Fibroblast of lung (primary cell): ENCODE results near the gene PTMA. TPM values are rescaled to one million over a fixed set of nuclear protein-coding genes. Genes with fewer than 3 reads are reported as not detected.

ENCODE experiments used
- DNase-seq, 2 donors: peaks; one replicate each; pipeline versions ENCODE4 v3.0.0 to v3.0.0-alpha.2; 2010; ENCODE audit warnings: low read depth in 2 of 2
- H2AFZ ChIP-seq: 2 replicates; pipeline ENCODE4 v1.5.1; 2012; ENCODE audit warnings: low read length, control low read depth, inconsistent platforms
- H3K27ac ChIP-seq: 2 replicates; pipeline ENCODE4 v1.5.1; 2011; ENCODE audit warnings: low read length, control low read depth; ENCODE audit not compliant: insufficient read depth
- H3K27me3 ChIP-seq: 2 replicates; pipeline ENCODE4 v1.5.1; 2011; ENCODE audit warnings: mild to moderate bottlenecking, low read length; ENCODE audit not compliant: control insufficient read depth, insufficient read depth
- H3K36me3 ChIP-seq: 2 replicates; pipeline ENCODE4 v1.5.1; 2011; ENCODE audit warnings: low read length; ENCODE audit not compliant: control insufficient read depth, insufficient read depth
- H3K4me1 ChIP-seq: 2 replicates; pipeline ENCODE4 v1.5.1; 2011; ENCODE audit warnings: low read length; ENCODE audit not compliant: control insufficient read depth, insufficient read depth; ENCODE audit errors: extremely low read depth
- H3K4me2 ChIP-seq: 2 replicates; pipeline ENCODE4 v1.5.1; 2011; ENCODE audit warnings: low read length, control low read depth; ENCODE audit not compliant: insufficient read depth; ENCODE audit errors: extremely low read depth
- H3K4me3 ChIP-seq, 4 experiments: fragments of 200-600 bp in 1 of 4; sonication (generic) in 1 of 4; replicated peaks in 1 of 4; 2 replicates each; pipeline ENCODE4 v1.5.1; 2011 to 2016; ENCODE audit warnings: low read length in 4 of 4, low read depth in 3 of 4, mild to moderate bottlenecking in 3 of 4, control low read depth in 2 of 4, inconsistent platforms in 1 of 4, mixed read lengths in 1 of 4; ENCODE audit not compliant: insufficient read depth in 1 of 4; ENCODE audit errors: control extremely low read depth in 1 of 4
- H3K79me2 ChIP-seq: 2 replicates; pipeline ENCODE4 v1.5.1; 2012; ENCODE audit warnings: mild to moderate bottlenecking, low read length, inconsistent platforms; ENCODE audit not compliant: control insufficient read depth, insufficient read depth
- H3K9ac ChIP-seq: 2 replicates; pipeline ENCODE4 v1.5.1; 2011; ENCODE audit warnings: mild to moderate bottlenecking, low read length, control low read depth; ENCODE audit not compliant: insufficient read depth
- H3K9me3 ChIP-seq: 2 replicates; pipeline ENCODE4 v1.5.1; 2012; ENCODE audit warnings: low read depth, low read length; ENCODE audit not compliant: control insufficient read depth, insufficient read depth
- H4K20me1 ChIP-seq: 2 replicates; pipeline ENCODE4 v1.5.1; 2011; ENCODE audit warnings: low read length; ENCODE audit not compliant: control insufficient read depth, insufficient read depth; ENCODE audit errors: extremely low read depth
- CTCF ChIP-seq, 2 donors: IDR thresholded peaks in 1 of 2; conservative IDR thresholded peaks in 1 of 2; 1 replicate in 1 of 2; 2 replicates in 1 of 2; pipeline ENCODE4 v1.5.1; 2011 to 2012; ENCODE audit warnings: low read length in 2 of 2, control low read depth in 1 of 2, inconsistent platforms in 1 of 2, low read depth in 1 of 2, mild to moderate bottlenecking in 1 of 2
- EZH2 ChIP-seq: IDR thresholded peaks from 2 replicates; pipeline ENCODE4 v1.5.1; 2012; ENCODE audit warnings: low read length, control low read depth, mild to moderate bottlenecking; ENCODE audit errors: missing control alignments
- polyA plus RNA-seq, 2 donors: library from polyadenylated mRNA; depleted of rRNA in 1 of 2; stranded (reverse) in 1 of 2; unstranded in 1 of 2; fragments of >200 nt; gene quantifications; 2 replicates each; pipeline ENCODE4 v1.2.1, GENCODE V29; 2011 to 2012; ENCODE audit warnings: missing spikeins in 1 of 2
- total RNA-seq: library from RNA; depleted of rRNA; stranded (reverse); fragments of >200 nt; gene quantifications from 2 replicates; pipeline ENCODE4 v1.2.1, GENCODE V29; 2014

PTMA gene
- total and polyA plus RNA-seq, 2 donors (not counting 1 experiment from before 2014, with no cell fraction given), result 481 to 650 TPM

GRCh38 chr2:231722721-231723307 is 14.5 kb downstream of the PTMA start:
- H3K4me2 ChIP-seq, result no peak overlapping the region
- TF ChIP-seq EZH2 (no peak), CTCF (conservative IDR thresholded peaks at IDR 0.05 in 1 of 2, IDR thresholded peaks at IDR 0.05 in 1 of 2; ENCODE audit: low read depth in 1 of 2, low read length in 2 of 2) (no peak)
- no peaks in the 10 kb centered on the region for H3K79me2 ChIP-seq

GRCh38 chr2:231725476-231725875 is 17.2 kb downstream of the PTMA start:
- H3K36me3 ChIP-seq, result no peaks in the 10 kb centered on the region
- H3K4me1 ChIP-seq, result no peaks in the 10 kb centered on the region
- H3K4me3 ChIP-seq, result no peak overlapping the region
- no peaks in the 10 kb centered on the region for H3K27me3 ChIP-seq
- no peak overlapping the region for H3K9ac ChIP-seq
- TF ChIP-seq EZH2 (no peak), CTCF (conservative IDR thresholded peaks at IDR 0.05 in 1 of 2, IDR thresholded peaks at IDR 0.05 in 1 of 2; ENCODE audit: low read depth in 1 of 2, low read length in 2 of 2) (no peak)
- no peaks in the 10 kb centered on the region for H3K9me3 ChIP-seq
- H3K79me2 ChIP-seq, result no peaks in the 10 kb centered on the region
- H2AFZ ChIP-seq, result no peak overlapping the region
- H3K4me2 ChIP-seq, result no peak overlapping the region
- no peak overlapping the region for H3K27ac ChIP-seq
- no peak for DNase-seq
- H4K20me1 ChIP-seq, result no peaks in the 10 kb centered on the region

More at GRCh38 chr2:231722721-231723307, 14.5 kb downstream of the PTMA start:
- no peak for DNase-seq
- peaks cover under 1% of the 10 kb centered on the region for H3K4me1 ChIP-seq
- H3K36me3 ChIP-seq, result no peaks in the 10 kb centered on the region
- H3K9me3 ChIP-seq, result no peaks in the 10 kb centered on the region
- no peak overlapping the region for H3K9ac ChIP-seq
- H2AFZ ChIP-seq, result no peak overlapping the region
- H3K27ac ChIP-seq, result no peak overlapping the region
- no peaks in the 10 kb centered on the region for H3K27me3 ChIP-seq
- no peak overlapping the region for H3K4me3 ChIP-seq
- H4K20me1 ChIP-seq, result no peaks in the 10 kb centered on the region

GRCh38 chr2:231726276-231726675 is 18.0 kb downstream of the PTMA start:
- Histone ChIP-seq H3K79me2 (no peaks in the 10 kb centered on the region), H3K27me3 (no peaks in the 10 kb centered on the region), H3K4me3 (no peak overlapping the region), H3K36me3 (no peaks in the 10 kb centered on the region), H4K20me1 (no peaks in the 10 kb centered on the region), H3K9me3 (no peaks in the 10 kb centered on the region), H3K4me2 (no peak overlapping the region), H2AFZ (no peak overlapping the region), H3K27ac (no peak overlapping the region), H3K9ac (no peak overlapping the region), H3K4me1 (no peaks in the 10 kb centered on the region)
- TF ChIP-seq EZH2 (no peak), CTCF (conservative IDR thresholded peaks at IDR 0.05 in 1 of 2, IDR thresholded peaks at IDR 0.05 in 1 of 2; ENCODE audit: low read depth in 1 of 2, low read length in 2 of 2) (no peak)
- no peak for DNase-seq
